Esophagus muscularis mucosa (tissue), 3 donors: Measurements from ENCODE around the gene CERKL.

Experiments used
- CTCF ChIP-seq, 3 experiments: fragments of 200-600 bp in 2 of 3; fragments of 450-650 bp in 1 of 3; sonication (generic) in 2 of 3; IDR thresholded peaks; one replicate each; pipeline ENCODE4 v1.5.1; 2017 to 2019; ENCODE audit warnings: antibody characterized with exemption in 3 of 3, mild to moderate bottlenecking in 2 of 3, moderate library complexity in 1 of 3
- EP300 ChIP-seq: sonication (generic); formaldehyde crosslinking; IDR thresholded peaks from one replicate; pipeline ENCODE4 v1.6.1; 2017; ENCODE audit warnings: antibody characterized with exemption

DNA sequence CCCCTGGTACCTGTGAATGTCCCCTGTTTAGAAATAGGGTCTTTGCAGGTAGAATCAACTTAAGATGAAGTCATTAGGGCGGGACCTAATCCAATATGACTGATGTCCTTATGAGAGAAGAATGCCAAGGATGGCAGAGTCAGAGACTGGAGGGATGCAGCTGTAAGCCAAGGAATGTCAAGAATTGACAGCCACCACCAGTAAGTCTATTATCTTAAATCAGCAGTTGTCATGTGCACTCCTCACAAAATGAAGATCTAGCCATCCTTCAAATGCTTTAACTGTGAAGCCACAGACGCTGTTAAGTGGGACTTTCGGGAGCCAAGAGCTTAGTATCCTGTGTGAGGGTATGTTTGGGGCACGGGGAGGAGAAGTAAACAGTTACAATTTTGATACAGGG lies 116.5 kb downstream of the CERKL start:
- no peak for TF ChIP-seq CTCF (IDR thresholded peaks at IDR 0.05)
- TF ChIP-seq EP300, result no peak
